IMR-90 (cell line): ENCODE results near the gene KRTAP4-5. TPM values are rescaled to one million over a fixed set of nuclear protein-coding genes. Genes with fewer than 3 reads are reported as not detected.

Experiments used
- ATAC-seq: fragments of 200-7000 bp; cut with Tn5 transposase; 2 replicates; pipeline ENCODE4 v1.9.1; 2020; ENCODE audit warnings: low read depth, mild to moderate bottlenecking, moderate library complexity
- BruUV-seq: library from RNA; stranded (reverse); fragments of 400-500 nt; replicated peaks from 2 replicates; lab custom pipeline; 2021; lab: Mats Ljungman, UMichigan
- CTCF ChIA-PET: fragments of 300-600 bp; formaldehyde crosslinking; extraction: SDS; loops from one replicate; lab custom pipeline; 2021; ENCODE audit warnings: antibody characterized with exemption; lab: Yijun Ruan, JAX
- POLR2A ChIA-PET: fragments of 300-600 bp; sonication (Branson Sonifier 250); formaldehyde crosslinking; loops from one replicate; lab custom pipeline; 2022; ENCODE audit warnings: antibody characterized with exemption; ENCODE audit not compliant: unreplicated experiment; lab: Charles Lee
- DNase-seq: peaks from one replicate; pipeline ENCODE4 v3.0.0; 2013
- H2AFZ ChIP-seq: replicated peaks from 2 replicates; pipeline ENCODE3; 2013; ENCODE audit warnings: low read length, mild to moderate bottlenecking; ENCODE audit not compliant: poor library complexity
- H2AK5ac ChIP-seq: 2 replicates; pipeline ENCODE4 v1.6.1; 2013; ENCODE audit warnings: low read depth, low read length, inconsistent platforms
- H2AK9ac ChIP-seq: replicated peaks from 2 replicates; pipeline ENCODE3; 2013; ENCODE audit warnings: mild to moderate bottlenecking, low read depth, low read length, moderate library complexity; ENCODE audit not compliant: poor library complexity
- H2BK120ac ChIP-seq: 2 replicates; pipeline ENCODE4 v1.6.1; 2013; ENCODE audit warnings: low read depth, low read length, inconsistent platforms
- H2BK15ac ChIP-seq: 3 replicates; pipeline ENCODE4 v1.6.1; 2013; ENCODE audit warnings: low read depth, low read length, inconsistent platforms
- H2BK20ac ChIP-seq: 2 replicates; pipeline ENCODE4 v1.6.1; 2013; ENCODE audit warnings: low read depth, mild to moderate bottlenecking, inconsistent platforms, low read length, moderate library complexity
- H2BK5ac ChIP-seq: 2 replicates; pipeline ENCODE4 v1.6.1; 2013; ENCODE audit warnings: mild to moderate bottlenecking, low read depth, low read length, inconsistent platforms; ENCODE audit not compliant: poor library complexity, severe bottlenecking
- H3K14ac ChIP-seq: replicated peaks from 2 replicates; pipeline ENCODE4 v1.6.1; 2013; ENCODE audit warnings: low read depth, low read length, inconsistent platforms
- H3K18ac ChIP-seq: 2 replicates; pipeline ENCODE4 v1.6.1; 2013; ENCODE audit warnings: low read depth, low read length, control low read depth
- H3K23ac ChIP-seq: 2 replicates; pipeline ENCODE4 v1.6.1; 2013; ENCODE audit warnings: low read depth, low read length, inconsistent platforms
- H3K27ac ChIP-seq: 2 replicates; pipeline ENCODE4 v1.5.1; 2013; ENCODE audit warnings: mild to moderate bottlenecking, control low read depth, low read length; ENCODE audit not compliant: insufficient read depth
- H3K27me3 ChIP-seq: 2 replicates; pipeline ENCODE4 v1.6.1; 2013; ENCODE audit warnings: low read length; ENCODE audit not compliant: control insufficient read depth, insufficient read depth
- H3K36me3 ChIP-seq: 2 replicates; pipeline ENCODE4 v1.6.1; 2013; ENCODE audit warnings: low read length, mixed read lengths; ENCODE audit not compliant: control insufficient read depth, insufficient read depth
- H3K4ac ChIP-seq: 2 replicates; pipeline ENCODE4 v1.6.1; 2013; ENCODE audit warnings: low read depth, low read length, inconsistent platforms
- H3K4me1 ChIP-seq: 2 replicates; pipeline ENCODE4 v1.6.1; 2013; ENCODE audit warnings: low read length, mixed read lengths; ENCODE audit not compliant: control insufficient read depth, insufficient read depth
- H3K4me2 ChIP-seq: 2 replicates; pipeline ENCODE4 v1.6.1; 2013; ENCODE audit warnings: low read depth, mild to moderate bottlenecking, control low read depth, low read length, moderate library complexity
- H3K4me3 ChIP-seq: 2 replicates; pipeline ENCODE4 v1.5.1; 2013; ENCODE audit warnings: low read depth, mild to moderate bottlenecking, control low read depth, low read length, moderate library complexity; ENCODE audit not compliant: insufficient read depth
- H3K56ac ChIP-seq: 2 replicates; pipeline ENCODE4 v1.6.1; 2013; ENCODE audit warnings: low read length, inconsistent platforms; ENCODE audit not compliant: insufficient read depth; ENCODE audit errors: extremely low read depth
- H3K79me1 ChIP-seq, 2 experiments: 2 replicates each; pipeline ENCODE4 v1.6.1; 2013; ENCODE audit warnings: low read length in 2 of 2, inconsistent platforms in 1 of 2, low read depth in 1 of 2
- H3K9ac ChIP-seq: 2 replicates; pipeline ENCODE4 v1.6.1; 2013; ENCODE audit warnings: low read depth, low read length, control low read depth
- H3K9me1 ChIP-seq: 2 replicates; pipeline ENCODE4 v1.6.1; 2013; ENCODE audit warnings: low read length, inconsistent platforms; ENCODE audit not compliant: insufficient read depth
- H3K9me3 ChIP-seq: 2 replicates; pipeline ENCODE4 v1.6.1; 2013; ENCODE audit warnings: low read length; ENCODE audit not compliant: control insufficient read depth, insufficient read depth
- H4K20me1 ChIP-seq: 2 replicates; pipeline ENCODE4 v1.6.1; 2013; ENCODE audit warnings: low read length, inconsistent platforms; ENCODE audit not compliant: insufficient read depth
- H4K5ac ChIP-seq: 2 replicates; pipeline ENCODE4 v1.6.1; 2013; ENCODE audit warnings: mild to moderate bottlenecking, low read depth, low read length, control low read depth
- H4K8ac ChIP-seq, 2 experiments: 2 replicates each; pipeline ENCODE4 v1.6.1; 2013; ENCODE audit warnings: low read depth in 2 of 2, low read length in 2 of 2, control low read depth in 1 of 2, inconsistent platforms in 1 of 2
- H4K91ac ChIP-seq: 2 replicates; pipeline ENCODE4 v1.6.1; 2013; ENCODE audit warnings: low read depth, low read length, inconsistent platforms; ENCODE audit not compliant: insufficient read depth
- BHLHE40 ChIP-seq: fragments of 150-350 bp; IDR thresholded peaks from 2 replicates; pipeline ENCODE4 v1.6.1; 2016; ENCODE audit warnings: mild to moderate bottlenecking, low read depth, low read length
- CEBPB ChIP-seq: IDR thresholded peaks from 2 replicates; pipeline ENCODE4 v1.6.1; 2012; ENCODE audit warnings: low read depth, low read length, improper control_type of control experiment
- CHD1 ChIP-seq: IDR thresholded peaks from 2 replicates; pipeline ENCODE4 v1.6.1; 2012; ENCODE audit warnings: low read depth, low read length, improper control_type of control experiment
- CTCF ChIP-seq: conservative IDR thresholded peaks from 2 replicates; pipeline ENCODE4 v1.5.1; 2012; ENCODE audit warnings: mild to moderate bottlenecking, low read depth, low read length, improper control_type of control experiment
- ELK1 ChIP-seq: fragments of 150-350 bp; IDR thresholded peaks from 2 replicates; pipeline ENCODE4 v1.6.1; 2016; ENCODE audit warnings: low read depth, mild to moderate bottlenecking, low read length, moderate library complexity, borderline replicate concordance
- FOS ChIP-seq: fragments of 150-350 bp; IDR thresholded peaks from 2 replicates; pipeline ENCODE4 v1.6.1; 2016; ENCODE audit warnings: low read depth, low read length
- MAFK ChIP-seq: IDR thresholded peaks from 2 replicates; pipeline ENCODE4 v1.6.1; 2012; ENCODE audit warnings: low read depth, low read length, improper control_type of control experiment
- MAZ ChIP-seq: IDR thresholded peaks from 2 replicates; pipeline ENCODE4 v1.6.1; 2012; ENCODE audit warnings: low read depth, mild to moderate bottlenecking, low read length, improper control_type of control experiment, moderate library complexity, borderline replicate concordance
- MXI1 ChIP-seq: IDR thresholded peaks from 2 replicates; pipeline ENCODE4 v1.6.1; 2012; ENCODE audit warnings: low read depth, mild to moderate bottlenecking, low read length, moderate library complexity, borderline replicate concordance
- NFE2L2 ChIP-seq: fragments of 150-350 bp; IDR thresholded peaks from 2 replicates; pipeline ENCODE4 v1.6.1; 2016; ENCODE audit warnings: low read depth, mild to moderate bottlenecking, low read length
- POLR2A ChIP-seq: IDR thresholded peaks from 2 replicates; pipeline ENCODE4 v1.6.1; 2012; ENCODE audit warnings: mild to moderate bottlenecking, low read depth, low read length
- RAD21 ChIP-seq: IDR thresholded peaks from 2 replicates; pipeline ENCODE4 v1.6.1; 2012; ENCODE audit warnings: low read length, improper control_type of control experiment
- RCOR1 ChIP-seq: IDR thresholded peaks from 2 replicates; pipeline ENCODE4 v1.6.1; 2012; ENCODE audit warnings: mild to moderate bottlenecking, low read length, improper control_type of control experiment; ENCODE audit not compliant: insufficient replicate concordance
- RFX5 ChIP-seq: IDR thresholded peaks from 2 replicates; pipeline ENCODE4 v1.8.0; 2012; ENCODE audit warnings: low read depth, mild to moderate bottlenecking, low read length, moderate library complexity
- SMC3 ChIP-seq: fragments of 150-350 bp; IDR thresholded peaks from 2 replicates; pipeline ENCODE4 v1.6.1; 2016; ENCODE audit warnings: low read depth, mild to moderate bottlenecking, antibody characterized with exemption, low read length, moderate library complexity
- USF2 ChIP-seq: fragments of 150-350 bp; IDR thresholded peaks from 2 replicates; pipeline ENCODE4 v1.6.1; 2017; ENCODE audit warnings: mild to moderate bottlenecking, antibody characterized with exemption, low read length, low read depth
- dilution Hi-C: fragments of 300-500 bp; cut with HindIII; formaldehyde crosslinking; loops from one replicate; pipeline ENCODE4 v1.14.3; 2018; ENCODE audit warnings: low sequenced_read_pairs; ENCODE audit not compliant: unreplicated experiment
- in situ Hi-C: fragments of 300-500 bp; cut with MboI; formaldehyde crosslinking; loops from 3 replicates; pipeline ENCODE4 v1.14.3; 2019; ENCODE audit warnings: low sequenced_read_pairs, inconsistent platforms, mixed read lengths
- intact Hi-C: fragments of 100-400 bp; cut with micrococcal nuclease; formaldehyde crosslinking; loops from 2 replicates; pipeline ENCODE4 v1.10.0; 2022
- polyA plus RNA-seq, 3 experiments: library from polyadenylated mRNA; depleted of rRNA; stranded (reverse); fragments of >200 nt; gene quantifications; 2 replicates each; pipeline ENCODE4 v1.2.3, GENCODE V29; 2012; ENCODE audit warnings: low replicate concordance in 1 of 3
- total RNA-seq: library from RNA; depleted of rRNA; stranded (reverse); fragments of >200 nt; gene quantifications from 2 replicates; pipeline ENCODE4 v1.2.3, GENCODE V29; 2012

Gene KRTAP4-5
- total and polyA plus RNA-seq, 2 of the 4 experiments (the other 2 are of a cell fraction) = not detected

- dilution Hi-C loops = no loop called here
- POLR2A ChIA-PET = no interaction called here
- no peak for TF ChIP-seq CEBPB
- TF ChIP-seq FOS = no peak
- TF ChIP-seq MAFK = no peak
- TF ChIP-seq RCOR1 = no peak
- no peak for TF ChIP-seq NFE2L2
- no peak for TF ChIP-seq SMC3
- no peak for TF ChIP-seq CTCF
- TF ChIP-seq BHLHE40 = no peak
- TF ChIP-seq RFX5 = no peak
- TF ChIP-seq USF2 = no peak
- TF ChIP-seq MAZ = no peak
- no peak for TF ChIP-seq RAD21
- no peak for TF ChIP-seq CHD1
- no peak for TF ChIP-seq ELK1
- TF ChIP-seq POLR2A = no peak
- no peak for TF ChIP-seq MXI1
Measured at GRCh38 chr17:41141361-41141760, 8.3 kb downstream of the KRTAP4-5 start.

More at GRCh38 chr17:41141361-41141760, 8.3 kb downstream of the KRTAP4-5 start:
- no peaks in the 10 kb centered on the region; the same call in 1 of the 2 replicates for H3K4me1 ChIP-seq
- H3K4me2 ChIP-seq = no peak overlapping the region
- no peak overlapping the region for H2BK5ac ChIP-seq
- no peak overlapping the region for H4K91ac ChIP-seq
- no peaks in the 10 kb centered on the region for H3K36me3 ChIP-seq
- no peak overlapping the region for H2AK5ac ChIP-seq
- ATAC-seq (no peak), DNase-seq (no peak)
- no peak overlapping the region for H3K27ac ChIP-seq
- H2AK9ac ChIP-seq = no peak overlapping the region
- peaks cover 5% of the 10 kb centered on the region for H3K9me3 ChIP-seq
- H3K18ac ChIP-seq = no peak overlapping the region
- no peaks in the 10 kb centered on the region for H3K79me1 ChIP-seq
- H3K27me3 ChIP-seq = no peaks in the 10 kb centered on the region
- intact Hi-C loops = no loop called here
- H4K20me1 ChIP-seq = no peaks in the 10 kb centered on the region
- H3K56ac ChIP-seq = no peak overlapping the region
- H2AFZ ChIP-seq = no peak overlapping the region
- in situ Hi-C loops = no loop called here
- H4K5ac ChIP-seq = no peak overlapping the region; the same call in 1 of the 2 replicates
- no TSS peak for BruUV-seq
- H3K9me1 ChIP-seq = no peaks in the 10 kb centered on the region
- CTCF ChIA-PET = no interaction called here
- no peak overlapping the region for H3K4me3 ChIP-seq
- H3K23ac ChIP-seq = no peak overlapping the region
- H3K4ac ChIP-seq = no peak overlapping the region
- H3K14ac ChIP-seq = no peak overlapping the region
- no peak overlapping the region for H4K8ac ChIP-seq
- peak overlapping the region; percentile 3; the same call in 1 of the 2 replicates for H2BK120ac ChIP-seq
- H2BK15ac ChIP-seq = no peak overlapping the region
- H3K9ac ChIP-seq = no peak overlapping the region
- H2BK20ac ChIP-seq = peak overlapping the region; percentile 32; the same call in 1 of the 2 replicates
